ENCODE data around the gene ERN2.
A peak's percentile ranks its signal among the peaks of the same experiment; 100 is the strongest.
"Not testable (repeated sequence)": the region's sequence is repeated elsewhere in the genome, so short reads cannot be mapped to it uniquely, and the experiment has no call there.

ERN2 gene

GRCh38 chr16:23726710-23727109 lies 13.7 kb upstream of the ERN2 start:
- H3K9me3 ChIP-seq (ENCODE audit: low read depth, low read length), result no peaks in the 10 kb centered on the region
- H3K27ac ChIP-seq, result peak overlapping the region; percentile 49; the same call in 1 of the 2 replicates
- no peaks in the 10 kb centered on the region for H3K36me3 ChIP-seq (ENCODE audit: insufficient read depth, low read length)
- TF ChIP-seq FOXP2 (optimal IDR thresholded peaks at IDR 0.05; ENCODE audit: control extremely low read depth, extremely low read length, insufficient read depth), result no peak
- TF ChIP-seq EZH2 (IDR thresholded peaks at IDR 0.05), result no peak
- TF ChIP-seq POLR2AphosphoS5 (IDR thresholded peaks at IDR 0.05; ENCODE audit: borderline replicate concordance, low read depth, low read length), result no peak
- no peak for DNase-seq (ENCODE audit: low read depth, low spot score)
- H3K4me3 ChIP-seq, result no peak overlapping the region
- no peak overlapping the region for H3K9ac ChIP-seq (ENCODE audit: insufficient read length)

- Histone ChIP-seq H3K36me3 (ENCODE audit: insufficient read depth, low read length) (no peaks in the 10 kb centered on the region), H3K27ac (no peak overlapping the region), H3K4me3 (no peak overlapping the region), H3K9me3 (ENCODE audit: low read depth, low read length) (no peaks in the 10 kb centered on the region), H3K9ac (ENCODE audit: insufficient read length) (no peak overlapping the region)
- DNase-seq (ENCODE audit: low read depth, low spot score), result no peak
- TF ChIP-seq EZH2 (IDR thresholded peaks at IDR 0.05), result no peak
- no peak for TF ChIP-seq FOXP2 (optimal IDR thresholded peaks at IDR 0.05; ENCODE audit: control extremely low read depth, extremely low read length, insufficient read depth)
- no peak for TF ChIP-seq POLR2AphosphoS5 (IDR thresholded peaks at IDR 0.05; ENCODE audit: borderline replicate concordance, low read depth, low read length)
These were observed 11.7 kb upstream of the ERN2 start for GRCh38 chr16:23724785-23725131.

GRCh38 chr16:23724096-23724784 lies 11.2 kb upstream of the ERN2 start:
- DNase-seq (ENCODE audit: low read depth, low spot score), result no peak
- no peaks in the 10 kb centered on the region for H3K9me3 ChIP-seq (ENCODE audit: low read depth, low read length)
- TF ChIP-seq EZH2 (IDR thresholded peaks at IDR 0.05) (no peak), FOXP2 (optimal IDR thresholded peaks at IDR 0.05; ENCODE audit: control extremely low read depth, extremely low read length, insufficient read depth) (no peak), POLR2AphosphoS5 (IDR thresholded peaks at IDR 0.05; ENCODE audit: borderline replicate concordance, low read depth, low read length) (no peak)

DNA sequence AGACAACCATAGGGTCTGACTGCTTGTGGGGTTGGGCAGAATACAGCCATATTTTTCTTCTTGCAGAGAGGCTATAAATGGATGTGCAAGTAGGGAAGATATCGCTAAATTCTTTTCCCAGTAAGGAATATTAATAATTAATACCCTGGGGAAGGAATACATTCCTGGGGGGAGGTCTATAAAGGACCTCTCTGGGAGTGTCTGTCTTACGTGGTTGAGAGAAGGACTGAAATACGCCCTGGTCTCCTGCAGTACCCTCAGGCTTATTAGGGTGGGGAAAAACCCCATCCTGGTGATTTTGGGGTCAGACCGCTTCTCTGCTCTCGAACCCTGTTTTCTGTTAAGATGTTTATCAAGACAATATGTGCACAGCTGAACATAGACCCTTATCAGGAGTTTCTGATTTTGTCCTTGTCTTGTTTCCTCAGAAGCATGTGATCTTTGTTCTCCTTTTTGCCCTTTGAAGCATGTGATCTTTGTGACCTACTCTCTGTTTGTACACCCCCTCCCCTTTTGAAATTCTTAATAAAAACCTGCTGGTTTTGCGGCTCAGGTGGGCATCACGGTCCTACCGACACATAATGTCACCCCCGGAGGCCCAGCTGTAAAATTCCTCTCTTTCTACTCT lies 9.7 kb upstream of the ERN2 start:
- DNase-seq (ENCODE audit: low read depth, low spot score); H3K27ac ChIP-seq; H3K4me3 ChIP-seq: not testable (repeated sequence)

More at GRCh38 chr16:23724096-23724784, 11.2 kb upstream of the ERN2 start:
- Histone ChIP-seq H3K36me3 (ENCODE audit: insufficient read depth, low read length) (no peaks in the 10 kb centered on the region), H3K27ac (no peak overlapping the region), H3K4me3 (no peak overlapping the region), H3K9ac (ENCODE audit: insufficient read length) (no peak overlapping the region)

GRCh38 chr16:23716484-23716883 lies 3.5 kb upstream of the ERN2 start:
- no peak overlapping the region for H3K27ac ChIP-seq
- no peak for TF ChIP-seq EZH2 (IDR thresholded peaks at IDR 0.05)
- TF ChIP-seq FOXP2 (optimal IDR thresholded peaks at IDR 0.05; ENCODE audit: control extremely low read depth, extremely low read length, insufficient read depth), result no peak
- TF ChIP-seq POLR2AphosphoS5 (IDR thresholded peaks at IDR 0.05; ENCODE audit: borderline replicate concordance, low read depth, low read length), result no peak
- no peaks in the 10 kb centered on the region for H3K36me3 ChIP-seq (ENCODE audit: insufficient read depth, low read length)
- H3K4me3 ChIP-seq, result no peak overlapping the region
- no peak overlapping the region for H3K9ac ChIP-seq (ENCODE audit: insufficient read length)
- no peak for DNase-seq (ENCODE audit: low read depth, low spot score)
- H3K9me3 ChIP-seq (ENCODE audit: low read depth, low read length), result no peaks in the 10 kb centered on the region

More for the DNA sequence above, 9.7 kb upstream of the ERN2 start:
- H3K9ac ChIP-seq (ENCODE audit: insufficient read length); H3K36me3 ChIP-seq (ENCODE audit: insufficient read depth, low read length); H3K9me3 ChIP-seq (ENCODE audit: low read depth, low read length): not testable (repeated sequence)

GRCh38 chr16:23711785-23712184 lies 1.2 kb downstream of the ERN2 start:
- TF ChIP-seq POLR2AphosphoS5 (IDR thresholded peaks at IDR 0.05; ENCODE audit: borderline replicate concordance, low read depth, low read length), result no peak
- no peak for TF ChIP-seq EZH2 (IDR thresholded peaks at IDR 0.05)
- TF ChIP-seq FOXP2 (optimal IDR thresholded peaks at IDR 0.05; ENCODE audit: control extremely low read depth, extremely low read length, insufficient read depth), result no peak
- Histone ChIP-seq H3K9ac (ENCODE audit: insufficient read length) (no peak overlapping the region), H3K9me3 (ENCODE audit: low read depth, low read length) (0 out of 2 replicates have a peak, but pooled peaks cover 6% of the 10 kb centered on the region)

GRCh38 chr16:23710504-23710903 lies 2.5 kb downstream of the ERN2 start:
- Histone ChIP-seq H3K36me3 (ENCODE audit: insufficient read depth, low read length) (no peaks in the 10 kb centered on the region), H3K9ac (ENCODE audit: insufficient read length) (no peak overlapping the region), H3K9me3 (ENCODE audit: low read depth, low read length) (0 out of 2 replicates have a peak, but pooled peaks cover 6% of the 10 kb centered on the region), H3K4me3 (no peak overlapping the region), H3K27ac (no peak overlapping the region)
- DNase-seq (ENCODE audit: low read depth, low spot score), result no peak
- TF ChIP-seq POLR2AphosphoS5 (IDR thresholded peaks at IDR 0.05; ENCODE audit: borderline replicate concordance, low read depth, low read length) (no peak), EZH2 (IDR thresholded peaks at IDR 0.05) (no peak), FOXP2 (optimal IDR thresholded peaks at IDR 0.05; ENCODE audit: control extremely low read depth, extremely low read length, insufficient read depth) (no peak)

More at GRCh38 chr16:23711785-23712184, 1.2 kb downstream of the ERN2 start:
- H3K27ac ChIP-seq, result no peak overlapping the region
- no peak for DNase-seq (ENCODE audit: low read depth, low spot score)
- H3K36me3 ChIP-seq (ENCODE audit: insufficient read depth, low read length), result no peaks in the 10 kb centered on the region
- no peak overlapping the region for H3K4me3 ChIP-seq

GRCh38 chr16:23710008-23710407 lies 3.0 kb downstream of the ERN2 start:
- DNase-seq (ENCODE audit: low read depth, low spot score), result no peak
- Histone ChIP-seq H3K9me3 (ENCODE audit: low read depth, low read length) (0 out of 2 replicates have a peak, but pooled peaks cover 6% of the 10 kb centered on the region), H3K9ac (ENCODE audit: insufficient read length) (no peak overlapping the region), H3K36me3 (ENCODE audit: insufficient read depth, low read length) (no peaks in the 10 kb centered on the region), H3K4me3 (no peak overlapping the region), H3K27ac (no peak overlapping the region)
- TF ChIP-seq FOXP2 (optimal IDR thresholded peaks at IDR 0.05; ENCODE audit: control extremely low read depth, extremely low read length, insufficient read depth) (no peak), POLR2AphosphoS5 (IDR thresholded peaks at IDR 0.05; ENCODE audit: borderline replicate concordance, low read depth, low read length) (no peak), EZH2 (IDR thresholded peaks at IDR 0.05) (no peak)
